OCI-LY1 (cell line): ENCODE measurements around the gene FDPS.

ENCODE experiments used
- CTCF ChIP-seq: fragments of 200-600 bp; sonication (generic), shearing (Covaris generic); IDR thresholded peaks from 2 replicates; pipeline ENCODE4 v1.5.1; 2017; ENCODE audit warnings: mild to moderate bottlenecking, antibody characterized with exemption, low read length, moderate library complexity, mixed read lengths
- EZH2 ChIP-seq: fragments of 200-600 bp; sonication (generic), shearing (Covaris generic); IDR thresholded peaks from 2 replicates; pipeline ENCODE4 v1.8.0; 2017; ENCODE audit warnings: borderline replicate concordance, mixed run types, mild to moderate bottlenecking, antibody characterized with exemption, low read length, moderate library complexity, mixed read lengths

- TF ChIP-seq CTCF (no peak), EZH2 (no peak)
Observed at GRCh38 chr1:155269381-155269780, 39.3 kb upstream of the FDPS start.
